CD4-positive, alpha-beta T cell treated with Interleukin-6 at 100 ng/mL for 8 hours (primary cell): Measurements from ENCODE around the gene P4HA2.

Experiments
- DNase-seq: peaks from one replicate; pipeline ENCODE4 v3.0.0-alpha.2; 2020; ENCODE audit warnings: mixed read lengths, low spot score

The P4HA2 gene

GRCh38 chr5:132264546-132265335 is 37.1 kb upstream of the P4HA2 start:
- DNase-seq, result no peak

GRCh38 chr5:132263548-132264261 is 36.1 kb upstream of the P4HA2 start:
- DNase-seq, result no peak

- DNase-seq, result no peak
Measured at GRCh38 chr5:132262882-132263547, 35.4 kb upstream of the P4HA2 start.

- DNase-seq, result no peak
Measured at GRCh38 chr5:132261881-132262845, 34.5 kb upstream of the P4HA2 start.

GRCh38 chr5:132260714-132261551 is 33.3 kb upstream of the P4HA2 start:
- no peak for DNase-seq

GRCh38 chr5:132260051-132260450 is 32.4 kb upstream of the P4HA2 start:
- no peak for DNase-seq

GRCh38 chr5:132259069-132259851 is 31.6 kb upstream of the P4HA2 start:
- no peak for DNase-seq

- DNase-seq, result no peak
Measured at GRCh38 chr5:132258102-132259068, 30.7 kb upstream of the P4HA2 start.

- DNase-seq, result no peak
Measured at GRCh38 chr5:132257131-132258101, 29.8 kb upstream of the P4HA2 start, which contains the start of gene PDLIM4. Gene PDLIM4, plus strand, starts transcription at chr5:132257696. Its CDS starts 39 bp downstream, at chr5:132257735.

GRCh38 chr5:132256783-132257130 is 29.1 kb upstream of the P4HA2 start:
- no peak for DNase-seq

GRCh38 chr5:132256086-132256782 is 28.6 kb upstream of the P4HA2 start:
- DNase-seq, result no peak

GRCh38 chr5:132254321-132254977 is 26.8 kb upstream of the P4HA2 start:
- DNase-seq, result no peak

GRCh38 chr5:132253452-132254320 is 26.0 kb upstream of the P4HA2 start:
- no peak for DNase-seq

- DNase-seq, result no peak
Measured at GRCh38 chr5:132253008-132253441, 25.4 kb upstream of the P4HA2 start.

- no peak for DNase-seq
Measured at GRCh38 chr5:132251220-132251725, 23.6 kb upstream of the P4HA2 start.
